Measurements from ENCODE around the gene BMERB1.
A peak's percentile ranks its signal among the peaks of the same experiment; 100 is the strongest.
"Not testable (repeated sequence)": the region's sequence is repeated elsewhere in the genome, so short reads cannot be mapped to it uniquely, and the experiment has no call there.

Gene BMERB1

GRCh38 chr16:15604460-15605440, 170.4 kb downstream of the BMERB1 start:
- H3K27ac ChIP-seq = no peak overlapping the region
- peaks cover 75 to 100% (median 88%) of the 10 kb centered on the region in 3 donors for H3K36me3 ChIP-seq
- no peaks in the 10 kb centered on the region for H3K9me3 ChIP-seq
- H3K4me1 ChIP-seq = peaks cover 0 to 5% (median 0%) of the 10 kb centered on the region in 4 donors
- H3K4me3 ChIP-seq = no peak overlapping the region
- TF ChIP-seq CTCF (IDR thresholded peaks at IDR 0.05) = no peak
- intact Hi-C loops (cut with DNase I; ENCODE audit: low total_unique reads) = no loop called here
- DNase-seq = no peak
- H3K27me3 ChIP-seq = no peaks in the 10 kb centered on the region

DNA sequence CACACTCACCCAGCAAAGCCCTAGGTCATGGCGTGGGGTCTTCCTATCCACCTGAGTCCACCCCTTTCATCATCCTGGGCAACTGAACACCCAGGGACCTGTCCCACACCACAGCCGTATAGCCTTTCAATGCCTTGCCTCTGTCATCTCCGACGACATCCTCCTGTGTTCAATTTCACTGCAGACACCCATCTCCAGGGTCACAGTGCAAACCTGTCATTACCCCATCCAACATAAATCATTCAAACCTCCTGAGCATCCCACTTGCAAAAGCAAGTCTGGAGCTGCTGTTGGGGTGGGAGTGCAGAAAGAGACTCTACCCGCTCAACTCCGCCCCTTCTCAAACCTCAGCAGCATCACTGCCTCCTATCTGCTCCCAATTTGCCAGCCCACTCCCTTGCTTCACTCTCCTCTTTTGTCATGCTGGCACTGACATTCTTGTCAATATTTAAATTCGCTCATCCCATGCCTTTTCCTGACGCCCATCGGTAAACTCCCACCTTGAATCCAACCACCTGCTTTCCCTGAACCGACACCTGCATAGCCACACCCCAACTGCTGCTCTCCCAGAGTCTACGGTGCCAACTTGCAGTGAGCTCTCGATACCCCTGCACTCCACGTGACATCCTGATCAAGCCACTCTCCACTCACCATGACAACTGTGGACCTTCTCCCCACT, 171.6 kb downstream of the BMERB1 start:
- peaks cover 0 to 5% (median 0%) of the 10 kb centered on the region in 4 donors for H3K4me1 ChIP-seq
- H3K36me3 ChIP-seq = peaks cover 74 to 100% (median 85%) of the 10 kb centered on the region in 3 donors
- H3K9me3 ChIP-seq = no peaks in the 10 kb centered on the region
- H3K27ac ChIP-seq = no peak overlapping the region
- no peak for DNase-seq
- intact Hi-C loops (cut with DNase I; ENCODE audit: low total_unique reads) = no loop called here
- no peaks in the 10 kb centered on the region for H3K27me3 ChIP-seq
- TF ChIP-seq CTCF (IDR thresholded peaks at IDR 0.05) = no peak
- no peak overlapping the region for H3K4me3 ChIP-seq

DNA sequence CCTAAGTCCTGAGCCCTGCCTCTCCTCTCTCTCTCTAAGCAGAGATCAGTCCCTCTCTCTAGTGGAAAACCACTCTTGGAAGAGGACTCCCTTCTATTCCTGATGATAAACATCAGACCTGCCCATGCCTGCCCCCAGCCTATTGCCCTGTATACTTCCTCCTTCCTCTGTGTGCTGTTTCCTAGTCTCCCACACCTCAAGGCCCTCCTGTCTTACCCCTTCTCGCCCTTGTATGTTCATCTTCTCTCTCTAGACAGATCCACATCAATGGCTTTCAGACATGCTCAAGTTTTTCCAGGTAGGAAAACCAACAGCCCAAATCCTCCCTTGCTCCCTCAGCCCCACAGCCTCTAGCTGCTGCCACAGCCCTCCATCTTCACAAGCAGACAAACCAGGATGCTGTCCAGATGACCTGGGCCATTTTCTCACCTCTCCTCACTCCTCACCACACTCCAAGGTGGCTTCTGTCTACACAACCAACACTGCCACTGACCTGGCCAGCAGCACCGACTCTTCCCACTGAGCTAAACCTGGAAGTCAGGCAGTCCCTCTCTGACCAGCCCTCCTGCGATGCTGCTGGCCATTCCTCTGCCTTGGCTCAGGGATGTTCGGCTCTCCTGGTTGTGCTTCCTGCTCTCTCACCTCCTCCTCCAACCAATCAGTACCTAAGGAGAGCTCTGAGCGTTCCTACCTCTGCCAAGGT, 172.3 kb downstream of the BMERB1 start:
- H3K4me1 ChIP-seq = peaks cover 0 to 5% (median 0%) of the 10 kb centered on the region in 4 donors
- no peak for DNase-seq
- H3K27me3 ChIP-seq = no peaks in the 10 kb centered on the region
- H3K9me3 ChIP-seq = no peaks in the 10 kb centered on the region
- intact Hi-C loops (cut with DNase I; ENCODE audit: low total_unique reads) = no loop called here
- H3K27ac ChIP-seq = no peak overlapping the region
- no peak for TF ChIP-seq CTCF (IDR thresholded peaks at IDR 0.05)
- H3K36me3 ChIP-seq = peaks cover 74 to 100% (median 83%) of the 10 kb centered on the region in 3 donors
- no peak overlapping the region for H3K4me3 ChIP-seq

- H3K4me1 ChIP-seq; H3K9me3 ChIP-seq; DNase-seq; H3K27me3 ChIP-seq; H3K27ac ChIP-seq; intact Hi-C loops (cut with DNase I; ENCODE audit: low total_unique reads); H3K4me3 ChIP-seq: not testable (repeated sequence)
- peaks cover 76 to 100% (median 86%) of the 10 kb centered on the region in 3 donors for H3K36me3 ChIP-seq
These were observed 172.9 kb downstream of the BMERB1 start for GRCh38 chr16:15607221-15607699.

GRCh38 chr16:15607700-15608396, 173.5 kb downstream of the BMERB1 start:
- no peak overlapping the region for H3K4me3 ChIP-seq
- TF ChIP-seq CTCF (IDR thresholded peaks at IDR 0.05) = no peak
- intact Hi-C loops (cut with DNase I; ENCODE audit: low total_unique reads) = no loop called here
- H3K27me3 ChIP-seq = no peaks in the 10 kb centered on the region
- peaks cover 0 to 5% (median 0%) of the 10 kb centered on the region in 4 donors for H3K4me1 ChIP-seq
- DNase-seq = peak; percentile 49 to 70
- peaks cover 78 to 100% (median 88%) of the 10 kb centered on the region in 3 donors for H3K36me3 ChIP-seq
- no peaks in the 10 kb centered on the region for H3K9me3 ChIP-seq
- H3K27ac ChIP-seq = no peak overlapping the region
